HG03558 (cell line): ENCODE results near the gene AMN1.
"Not testable (repeated sequence)": the region's sequence is repeated elsewhere in the genome, so short reads cannot be mapped to it uniquely, and the experiment has no call there.

Source experiments
- ATAC-seq: cut with Tn5 transposase; IDR thresholded peaks from one replicate; pipeline ENCODE4 v1.9.1; 2021; ENCODE audit warnings: moderate number of reproducible peaks; ENCODE audit not compliant: unreplicated experiment; ENCODE audit errors: extremely low read depth

Gene AMN1

DNA sequence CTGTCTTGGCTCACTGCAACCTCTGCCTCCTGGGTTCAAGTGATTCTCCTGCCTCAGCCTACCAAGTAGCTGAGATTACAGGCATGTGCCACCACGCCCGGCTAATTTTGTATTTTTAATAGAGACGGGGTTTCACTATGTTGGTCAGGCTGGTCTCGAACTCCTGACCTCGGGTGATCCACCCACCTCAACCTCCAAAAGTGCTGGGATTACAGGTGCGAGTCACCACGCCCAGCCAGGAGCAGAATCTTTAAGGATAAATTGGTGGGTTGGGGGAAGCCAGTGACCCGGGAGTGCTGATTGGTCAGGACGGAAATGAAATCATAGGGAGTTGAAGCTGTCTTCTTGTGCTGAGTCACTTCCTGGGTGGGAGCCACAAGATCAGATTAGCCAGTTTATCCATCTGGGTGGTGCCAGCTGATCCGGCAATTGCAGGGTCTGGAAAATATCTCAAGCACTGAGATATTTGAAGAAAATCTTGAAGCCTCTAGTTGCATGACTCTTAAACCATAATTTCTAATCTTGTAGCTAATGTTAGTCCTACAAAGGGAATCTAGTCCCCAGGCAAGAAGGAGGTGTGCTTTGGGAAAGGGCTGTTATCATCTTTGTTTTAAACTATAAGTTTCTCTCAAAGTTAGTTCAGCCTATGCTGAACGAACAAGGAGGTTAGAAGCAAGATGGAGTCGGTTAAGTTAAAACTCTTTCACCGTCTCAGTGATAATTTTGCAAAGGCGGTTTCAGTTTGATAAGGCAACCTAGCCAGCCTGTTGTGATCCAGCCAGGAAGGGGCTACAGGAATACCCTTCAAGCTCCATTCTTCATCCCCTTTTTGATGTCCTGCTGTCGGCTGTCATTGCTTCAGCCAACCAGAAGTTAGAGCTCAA, 5.0 kb upstream of the AMN1 start:
- ATAC-seq = not testable (repeated sequence)

DNA sequence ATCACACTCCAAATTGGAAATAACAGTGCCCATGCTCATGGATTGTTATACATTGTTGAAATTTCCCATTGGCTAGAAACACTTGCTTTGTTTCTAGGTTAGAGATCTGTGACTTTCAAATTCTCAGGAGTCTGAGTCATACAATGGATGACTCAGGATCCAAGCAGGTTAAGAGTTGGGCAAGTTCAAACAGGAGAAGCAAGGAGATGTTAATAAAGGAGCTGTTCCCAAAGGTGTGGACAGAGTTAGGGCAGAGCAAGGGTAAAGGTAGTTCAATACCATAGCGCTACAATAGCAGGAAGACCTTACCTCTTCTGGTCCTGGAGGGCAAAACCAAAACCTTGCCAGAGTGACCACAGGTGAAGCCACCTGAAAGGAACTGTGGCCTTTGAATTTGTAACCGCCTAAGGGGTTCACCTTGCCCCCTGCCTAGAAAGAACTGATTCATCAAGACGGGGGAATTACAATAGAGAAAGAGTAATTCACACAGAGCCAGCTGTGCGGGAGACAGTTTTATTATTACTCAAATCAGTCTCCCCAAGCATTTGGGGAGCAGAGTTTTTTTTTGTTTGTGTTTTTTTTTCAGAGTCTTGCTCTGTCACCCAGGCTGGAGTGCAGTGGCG, 4.2 kb upstream of the AMN1 start:
- no peak for ATAC-seq

DNA sequence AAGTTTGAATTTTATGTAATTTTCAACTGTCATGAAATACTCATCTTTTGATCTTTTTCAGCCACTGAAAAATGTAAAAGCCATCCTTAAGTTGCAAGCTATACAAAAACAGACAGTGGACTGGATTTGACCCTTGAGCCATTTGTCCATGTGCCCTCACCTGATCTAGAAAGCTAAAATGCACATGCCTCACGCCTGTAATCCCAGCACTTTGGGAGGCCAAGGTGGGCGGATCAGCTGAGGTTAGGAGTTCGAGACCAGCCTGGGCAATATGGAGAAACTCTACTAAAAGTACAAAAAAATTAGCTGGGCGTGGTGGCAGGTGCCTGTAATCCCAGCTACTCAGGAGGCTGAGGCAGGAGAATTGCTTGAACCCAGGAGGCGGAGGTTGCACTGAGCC, 2.4 kb upstream of the AMN1 start:
- not testable (repeated sequence) for ATAC-seq

DNA sequence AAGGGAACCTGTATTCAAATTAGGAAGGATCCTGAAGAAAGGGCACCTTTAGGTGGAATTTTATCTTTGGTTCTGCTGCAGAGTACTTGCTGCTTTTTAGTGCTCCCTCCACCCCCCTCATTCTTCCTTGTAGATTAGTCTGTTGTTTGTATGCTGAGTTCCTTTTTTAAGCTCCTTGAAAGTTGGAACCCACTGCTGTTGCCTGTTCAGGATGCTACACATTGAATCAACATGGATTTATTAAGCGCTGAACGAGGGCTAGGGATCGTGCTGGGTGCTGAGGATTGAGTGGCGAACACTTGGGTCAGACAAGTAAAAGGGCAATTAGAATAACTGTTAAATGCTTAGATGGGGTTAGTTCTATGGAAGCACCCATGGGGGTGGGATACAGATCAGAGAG, 884 bp upstream of the AMN1 start:
- ATAC-seq = no peak

DNA sequence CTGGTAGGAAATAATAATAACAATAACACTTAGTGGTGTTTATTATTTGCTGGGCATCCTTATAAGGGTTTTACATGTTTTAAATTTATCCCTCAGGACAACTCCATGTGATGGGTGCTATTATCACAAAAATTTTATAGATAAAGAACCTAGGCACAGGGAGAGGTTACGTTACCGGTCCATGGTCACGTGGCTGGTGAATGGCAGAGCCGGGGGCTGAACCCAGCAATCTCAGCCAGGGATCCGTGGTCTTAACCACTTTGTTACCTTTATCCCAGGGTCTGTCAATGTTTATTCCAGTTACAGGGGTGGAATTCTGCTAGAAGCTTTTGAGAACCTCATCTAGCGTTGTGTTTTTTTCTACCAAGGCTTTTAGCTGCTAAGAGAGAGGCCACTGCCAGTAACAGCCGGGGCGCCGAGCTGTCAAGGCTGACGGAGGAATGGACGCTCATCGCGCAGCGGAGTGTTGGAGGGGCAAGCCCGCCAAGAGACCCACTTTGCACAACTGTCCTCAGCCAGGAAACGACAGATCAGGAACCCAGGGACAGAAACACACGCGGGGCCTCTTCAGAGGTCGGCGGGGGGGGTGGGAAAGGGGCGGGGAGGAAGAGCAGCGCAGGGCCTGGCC, 418 bp downstream of the AMN1 start:
- no peak for ATAC-seq

DNA sequence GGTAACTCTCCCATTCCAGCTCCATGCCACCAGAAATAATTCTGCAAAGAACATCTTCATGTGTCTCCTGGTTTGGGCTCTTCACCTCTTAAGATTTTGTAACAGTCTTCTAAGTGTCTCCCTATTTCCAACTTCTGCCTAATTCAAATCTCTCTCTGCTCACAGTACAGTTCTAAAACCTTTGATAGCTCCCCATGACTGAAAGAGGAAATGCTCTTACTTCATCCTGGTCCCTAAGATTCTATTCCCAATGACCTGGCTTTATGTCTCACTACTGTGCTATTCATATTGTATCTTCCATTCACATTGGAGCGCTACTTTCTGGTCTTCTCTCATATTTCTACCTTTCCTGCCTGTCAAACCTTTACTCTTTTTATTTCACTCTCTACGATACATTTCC, 1.6 kb downstream of the AMN1 start:
- ATAC-seq = no peak

DNA sequence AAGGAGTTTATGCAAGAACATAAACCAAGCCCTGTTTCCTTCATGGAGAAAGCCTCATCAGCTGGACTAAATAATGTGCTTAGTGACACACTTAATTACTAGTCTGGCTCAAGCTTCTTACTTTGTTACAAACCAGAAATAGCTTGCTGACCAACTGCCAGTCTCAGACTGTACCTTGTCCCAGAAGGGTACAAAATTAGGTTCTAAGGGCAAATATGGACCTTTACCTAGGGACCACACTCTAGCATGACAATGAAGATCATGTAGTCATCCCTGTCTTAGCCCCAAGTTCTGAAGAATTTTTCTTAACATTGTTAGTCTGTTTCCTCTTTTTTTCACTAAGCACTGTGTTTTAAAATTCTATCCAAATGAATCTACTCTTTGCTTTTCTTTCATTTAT, 2.2 kb downstream of the AMN1 start:
- ATAC-seq = no peak

DNA sequence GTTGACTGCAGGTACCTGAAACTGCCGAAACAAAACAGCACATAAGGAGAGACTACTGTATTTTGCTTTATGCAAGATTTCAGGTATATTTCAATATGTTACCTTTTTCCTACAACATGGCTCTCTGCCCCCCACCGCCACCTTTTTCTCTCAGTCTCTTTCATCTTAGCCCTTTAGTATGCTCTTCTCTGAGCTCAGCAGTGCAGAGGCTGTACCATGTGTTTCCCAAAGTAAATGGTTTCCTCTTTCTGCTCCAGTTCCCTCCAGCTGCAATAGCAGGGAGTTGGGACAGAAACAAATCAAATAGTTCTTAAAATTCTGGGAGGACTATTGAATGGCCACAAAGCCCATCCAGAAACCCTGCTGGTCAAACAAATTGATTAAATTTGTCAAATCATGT, 4.3 kb downstream of the AMN1 start:
- ATAC-seq = no peak

DNA sequence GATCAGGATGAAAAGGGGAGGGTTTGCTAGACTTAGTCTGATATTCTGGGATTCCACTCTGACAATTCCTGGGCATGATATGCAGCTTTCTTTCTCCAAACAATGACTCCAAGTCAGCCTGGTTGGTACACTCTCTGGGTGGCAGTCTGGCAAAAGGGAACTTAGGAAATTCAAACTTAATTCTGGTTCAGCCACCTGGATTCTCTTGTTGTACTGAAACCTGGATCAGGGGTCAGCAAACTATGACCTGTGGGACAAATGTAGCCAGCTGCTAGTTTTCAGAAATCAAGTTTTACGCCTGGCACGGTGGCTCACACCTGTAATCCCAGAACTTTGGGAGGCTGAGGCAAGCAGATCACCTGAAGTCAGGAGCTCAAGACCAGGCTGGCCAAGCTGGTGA, 6.2 kb downstream of the AMN1 start:
- ATAC-seq = no peak

DNA sequence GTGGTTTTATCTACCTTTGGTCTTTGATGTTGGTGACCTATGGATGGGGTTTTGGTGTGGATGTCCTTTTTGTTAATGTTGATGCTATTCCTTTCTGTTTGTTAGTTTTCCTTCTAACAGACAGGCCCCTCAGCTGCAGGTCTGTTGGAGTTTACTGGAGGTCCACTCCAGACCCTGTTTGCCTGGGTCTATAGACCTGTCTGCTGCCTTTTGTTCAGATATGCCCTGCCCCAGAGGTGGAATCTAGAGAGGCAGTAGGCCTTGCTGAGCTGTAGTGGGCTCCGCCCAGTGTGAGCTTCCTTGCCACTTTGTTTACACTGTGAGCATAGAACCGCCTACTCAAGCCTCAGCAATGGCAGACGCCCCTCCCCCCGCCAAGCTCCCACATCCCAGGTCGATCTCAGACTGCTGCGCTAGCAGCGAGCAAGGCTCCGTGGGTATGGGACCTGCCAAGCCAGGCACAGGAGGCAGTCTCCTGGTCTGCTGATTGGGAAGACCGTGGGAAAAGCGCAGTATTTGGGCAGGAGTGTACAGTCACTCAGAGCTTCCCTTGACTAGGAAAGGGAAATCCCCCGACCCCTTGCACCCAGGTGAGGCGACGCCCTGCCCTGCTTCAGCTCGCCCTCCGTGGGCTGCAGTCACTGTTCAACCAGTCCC, 10.2 kb downstream of the AMN1 start:
- not testable (repeated sequence) for ATAC-seq

DNA sequence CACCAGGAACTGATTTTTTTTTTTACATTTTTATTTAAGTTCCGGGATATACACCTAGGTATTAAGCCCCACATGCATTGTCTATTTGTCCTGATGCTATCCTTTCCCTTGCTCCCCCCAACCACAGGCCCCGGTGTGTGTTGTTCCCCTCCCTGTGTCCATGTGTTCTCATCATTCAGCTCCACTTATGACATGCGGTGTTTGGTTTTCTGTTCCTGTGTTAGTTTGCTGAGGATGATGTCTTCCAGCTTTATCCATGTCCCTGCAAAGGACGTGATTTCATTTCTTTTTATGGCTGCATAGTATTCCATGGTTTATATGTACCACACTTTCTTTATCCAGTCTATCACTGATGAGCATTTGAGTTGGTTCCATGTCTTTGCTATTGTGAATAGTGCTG, 11.8 kb downstream of the AMN1 start:
- not testable (repeated sequence) for ATAC-seq

DNA sequence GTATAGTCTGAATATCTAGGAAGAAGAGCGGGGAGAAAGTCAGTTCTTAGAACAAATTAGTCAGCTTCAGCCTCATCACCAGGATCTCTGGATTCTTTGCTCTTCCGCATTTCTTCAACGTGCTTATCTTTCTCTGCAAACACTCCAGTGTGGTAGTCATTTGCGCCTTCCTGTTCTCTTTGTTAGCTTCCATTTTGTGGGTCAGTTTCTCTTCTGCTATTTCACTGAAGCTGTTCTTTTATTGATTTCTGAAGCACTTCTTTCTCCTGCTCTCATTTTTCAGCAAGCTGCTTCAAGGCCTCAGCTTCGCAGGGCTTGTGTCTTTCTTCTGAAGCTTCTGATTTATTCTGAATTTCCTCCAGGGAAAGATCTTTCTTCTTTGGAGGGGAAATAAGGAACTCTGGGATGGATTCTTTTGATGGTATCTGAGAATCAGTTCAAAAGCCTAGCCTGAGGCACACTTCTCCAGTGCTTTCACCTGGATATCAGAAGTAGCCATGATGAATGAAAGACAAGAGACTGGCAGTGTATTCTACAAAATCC, 13.5 kb downstream of the AMN1 start:
- no peak for ATAC-seq

DNA sequence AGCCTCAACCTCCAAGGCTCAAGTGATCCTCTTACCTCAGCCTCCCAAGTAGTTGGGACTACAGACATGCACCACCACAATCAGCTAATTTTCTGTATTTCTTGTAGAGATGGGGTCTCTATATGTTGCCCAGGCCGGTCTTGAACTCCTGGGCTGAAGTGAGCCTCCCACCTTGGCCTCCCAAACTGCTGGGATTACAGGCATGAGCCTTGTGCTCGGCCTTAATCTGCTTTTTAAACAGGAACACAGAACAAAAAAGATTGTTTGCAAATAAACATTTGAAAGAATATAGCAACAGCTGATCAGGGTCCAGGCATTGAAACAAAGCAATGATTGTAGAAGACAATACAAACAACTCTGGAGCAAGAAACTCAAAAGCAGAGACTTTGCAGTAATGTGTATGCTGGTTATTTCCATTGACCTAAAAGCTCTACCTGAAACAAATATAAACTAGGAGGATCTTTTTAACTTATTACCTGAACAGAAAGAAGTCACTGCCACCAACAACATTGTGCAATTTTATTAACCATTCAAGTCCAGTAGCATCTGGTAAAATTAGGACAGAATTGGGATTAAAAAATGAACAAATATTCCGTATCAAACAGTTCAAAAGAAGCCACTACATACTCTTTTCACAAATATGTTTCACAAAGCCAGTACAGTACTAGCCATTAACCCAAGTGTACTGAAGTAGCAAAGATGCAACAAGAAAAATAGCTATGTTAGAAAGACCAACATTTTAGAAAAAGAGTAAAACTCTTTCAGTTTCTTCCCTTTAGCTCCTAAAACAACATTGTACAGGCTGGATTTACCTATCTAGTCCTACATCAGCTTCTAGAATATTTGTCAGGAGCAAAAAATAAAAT, 14.2 kb downstream of the AMN1 start:
- no peak for ATAC-seq

DNA sequence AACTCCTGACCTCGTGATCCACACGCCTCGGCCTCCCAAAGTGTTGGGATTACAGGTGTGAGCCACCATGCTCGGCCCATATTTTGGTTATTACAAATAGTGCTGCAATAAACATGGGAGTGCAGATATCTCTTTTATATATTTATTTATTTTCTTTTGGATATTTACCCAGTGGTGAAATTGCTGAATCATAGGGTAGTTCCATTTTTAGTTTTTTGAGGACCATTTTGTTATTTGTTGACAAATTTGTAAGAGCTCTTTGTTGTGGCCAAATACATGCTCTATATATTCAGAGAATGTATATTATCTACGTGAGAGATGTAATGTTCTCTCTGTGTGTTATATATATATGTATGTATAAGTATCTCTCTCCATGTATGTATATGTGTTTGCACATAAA, 15.9 kb downstream of the AMN1 start:
- no peak for ATAC-seq

DNA sequence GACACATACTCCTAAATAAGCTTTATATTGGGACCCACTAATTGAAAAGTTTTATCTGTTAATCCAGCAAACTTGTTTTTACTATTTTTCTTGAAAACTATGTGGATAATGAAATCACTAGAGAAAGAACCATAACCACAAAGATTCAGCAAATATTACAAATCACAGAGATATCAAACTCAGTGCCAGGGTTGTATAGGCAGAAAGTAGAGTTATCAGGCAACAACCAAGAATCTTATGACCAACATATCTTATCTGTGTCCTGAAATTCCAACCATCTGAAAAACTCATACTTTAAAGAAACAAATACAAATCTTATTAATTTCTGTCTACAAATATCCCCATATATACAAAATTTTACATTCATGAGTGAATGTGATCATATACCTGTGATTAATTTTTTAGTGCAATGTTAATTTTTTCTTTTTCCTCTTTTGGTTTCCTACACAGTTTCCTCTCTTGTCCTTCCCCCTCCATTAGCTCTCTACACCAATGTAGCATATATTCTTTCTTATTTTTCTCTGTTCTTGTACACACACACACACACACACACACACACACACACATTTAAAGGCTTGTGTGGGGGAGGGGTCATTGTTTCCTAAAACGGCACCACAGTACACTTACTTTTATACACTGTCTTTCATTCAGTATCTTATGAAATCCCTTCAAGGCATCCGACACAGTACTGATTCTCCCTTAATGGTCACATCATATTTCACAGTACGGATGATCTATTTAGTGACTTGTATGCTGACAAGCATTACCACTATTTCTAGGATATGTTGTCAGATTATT, 18.6 kb downstream of the AMN1 start:
- no peak for ATAC-seq

DNA sequence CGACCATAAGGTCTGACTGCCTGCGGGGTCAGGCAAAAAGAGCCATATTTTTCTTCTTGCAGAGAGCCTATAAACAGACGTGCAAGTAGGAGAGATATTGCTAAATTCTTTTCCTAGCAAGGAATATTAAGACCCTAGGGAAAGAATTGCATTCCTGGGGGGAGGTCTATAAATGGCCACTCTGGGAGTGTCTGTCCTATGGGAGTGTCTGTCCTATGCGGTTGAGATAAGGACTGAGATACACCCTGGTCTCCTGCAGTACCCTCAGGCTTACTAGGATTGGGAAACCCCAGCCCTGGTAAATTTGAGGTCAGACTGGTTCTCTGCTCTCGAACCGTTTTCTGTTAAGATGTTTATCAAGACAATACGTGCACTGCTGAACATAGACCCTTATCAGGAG, 20.7 kb downstream of the AMN1 start:
- ATAC-seq = not testable (repeated sequence)

DNA sequence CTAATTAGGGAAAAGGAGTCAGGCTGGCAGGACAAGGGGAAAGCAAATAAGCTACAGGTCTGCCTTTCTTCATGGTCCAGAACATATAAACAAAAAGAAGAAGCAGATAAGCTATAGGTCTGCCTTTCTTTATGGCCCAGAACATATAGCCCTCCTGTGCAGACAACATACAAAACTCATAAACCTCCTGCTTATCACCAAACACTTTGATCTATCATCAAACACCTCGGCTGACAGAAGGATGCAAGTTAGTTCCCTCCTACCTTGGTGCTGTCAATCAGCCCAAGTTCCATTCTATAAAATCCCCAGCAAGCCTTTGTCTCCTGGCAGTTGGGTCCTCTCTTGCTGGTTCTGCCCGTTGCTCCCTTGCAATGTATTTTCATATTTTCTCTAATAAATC, 23.2 kb downstream of the AMN1 start:
- no peak for ATAC-seq

DNA sequence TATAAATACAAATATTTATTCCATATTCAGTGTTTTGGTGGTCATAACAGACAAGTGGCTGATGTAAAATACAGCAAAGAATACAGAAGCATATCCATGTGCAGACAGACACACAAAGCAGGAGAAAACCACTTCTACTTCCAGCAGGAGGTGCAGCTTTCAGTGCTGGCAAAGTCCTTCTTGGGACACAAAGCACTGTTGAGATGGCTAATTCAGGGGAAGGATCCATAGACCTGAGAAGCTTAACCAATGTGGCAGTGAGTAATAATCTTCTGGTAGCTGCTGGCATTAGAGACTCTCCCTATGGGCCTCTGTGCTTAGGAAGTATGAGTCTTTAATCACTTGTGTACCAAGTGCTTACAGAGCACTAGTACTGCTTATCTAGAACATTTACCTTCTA, 26.8 kb downstream of the AMN1 start:
- ATAC-seq = no peak

DNA sequence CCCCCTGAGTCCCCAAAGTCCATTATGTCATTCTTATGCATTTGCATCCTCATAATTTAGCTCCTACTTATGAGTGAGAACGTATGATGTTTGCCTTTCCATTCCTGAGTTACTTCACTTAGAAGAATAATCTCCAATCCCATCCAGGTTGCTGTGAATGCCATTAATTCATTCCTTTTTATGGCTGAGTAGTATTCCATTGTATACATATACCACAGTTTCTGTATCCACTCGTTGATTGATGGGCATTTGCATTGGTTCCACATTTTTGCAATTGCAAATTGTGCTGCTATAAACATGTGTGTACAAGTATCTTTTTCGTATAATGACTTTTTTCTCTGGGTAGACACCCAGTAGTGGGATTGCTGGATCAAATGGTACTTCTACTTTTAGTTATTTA, 38.9 kb downstream of the AMN1 start:
- ATAC-seq = not testable (repeated sequence)
